MM.1S (cell line): ENCODE data around the gene AHRR.

Experiments used
- EZH2 ChIP-seq: fragments of 300-600 bp; sonication (generic); optimal IDR thresholded peaks from 2 replicates; pipeline ENCODE3; 2017; ENCODE audit warnings: low read depth, mild to moderate bottlenecking, antibody characterized with exemption, low read length, mixed read lengths
- EZH2phosphoT487 ChIP-seq: fragments of 300-600 bp; sonication (generic); IDR thresholded peaks from 2 replicates; pipeline ENCODE4 v1.6.1; 2018; ENCODE audit warnings: antibody characterized with exemption, low read length
- TF ChIP-seq, protein P1 (sequence below): fragments of 300-600 bp; sonication (generic); IDR thresholded peaks from 2 replicates; pipeline ENCODE4 v1.5.1; 2016; ENCODE audit warnings: antibody characterized with exemption, low read length, mixed read lengths

GRCh38 chr5:398475-399295 is 77.2 kb downstream of the AHRR start:
- TF ChIP-seq, protein P1, sequence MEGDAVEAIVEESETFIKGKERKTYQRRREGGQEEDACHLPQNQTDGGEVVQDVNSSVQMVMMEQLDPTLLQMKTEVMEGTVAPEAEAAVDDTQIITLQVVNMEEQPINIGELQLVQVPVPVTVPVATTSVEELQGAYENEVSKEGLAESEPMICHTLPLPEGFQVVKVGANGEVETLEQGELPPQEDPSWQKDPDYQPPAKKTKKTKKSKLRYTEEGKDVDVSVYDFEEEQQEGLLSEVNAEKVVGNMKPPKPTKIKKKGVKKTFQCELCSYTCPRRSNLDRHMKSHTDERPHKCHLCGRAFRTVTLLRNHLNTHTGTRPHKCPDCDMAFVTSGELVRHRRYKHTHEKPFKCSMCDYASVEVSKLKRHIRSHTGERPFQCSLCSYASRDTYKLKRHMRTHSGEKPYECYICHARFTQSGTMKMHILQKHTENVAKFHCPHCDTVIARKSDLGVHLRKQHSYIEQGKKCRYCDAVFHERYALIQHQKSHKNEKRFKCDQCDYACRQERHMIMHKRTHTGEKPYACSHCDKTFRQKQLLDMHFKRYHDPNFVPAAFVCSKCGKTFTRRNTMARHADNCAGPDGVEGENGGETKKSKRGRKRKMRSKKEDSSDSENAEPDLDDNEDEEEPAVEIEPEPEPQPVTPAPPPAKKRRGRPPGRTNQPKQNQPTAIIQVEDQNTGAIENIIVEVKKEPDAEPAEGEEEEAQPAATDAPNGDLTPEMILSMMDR, result no peak
- TF ChIP-seq EZH2, result no peak
- TF ChIP-seq EZH2phosphoT487, result no peak
